Subcutaneous adipose tissue (tissue), 4 donors: ENCODE data around the gene MPL. TPM values are rescaled to one million over a fixed set of nuclear protein-coding genes. Genes with fewer than 3 reads are reported as not detected.

ENCODE experiments used
- total RNA-seq, 4 donors: library from RNA; depleted of rRNA; stranded (reverse); fragments of >200 nt; gene quantifications; one replicate each; pipeline ENCODE4 v1.1.0, GENCODE V29; 2016
- TF ChIP-seq, protein P1 (sequence below): fragments of 450-650 bp; IDR thresholded peaks from one replicate; pipeline ENCODE4 v1.5.1; 2016; ENCODE audit warnings: low read depth, mild to moderate bottlenecking, control low read depth, antibody characterized with exemption, moderate library complexity

Gene MPL
- total RNA-seq, 4 donors from 2014 or later, result 0.38 TPM; not detected in 3

DNA sequence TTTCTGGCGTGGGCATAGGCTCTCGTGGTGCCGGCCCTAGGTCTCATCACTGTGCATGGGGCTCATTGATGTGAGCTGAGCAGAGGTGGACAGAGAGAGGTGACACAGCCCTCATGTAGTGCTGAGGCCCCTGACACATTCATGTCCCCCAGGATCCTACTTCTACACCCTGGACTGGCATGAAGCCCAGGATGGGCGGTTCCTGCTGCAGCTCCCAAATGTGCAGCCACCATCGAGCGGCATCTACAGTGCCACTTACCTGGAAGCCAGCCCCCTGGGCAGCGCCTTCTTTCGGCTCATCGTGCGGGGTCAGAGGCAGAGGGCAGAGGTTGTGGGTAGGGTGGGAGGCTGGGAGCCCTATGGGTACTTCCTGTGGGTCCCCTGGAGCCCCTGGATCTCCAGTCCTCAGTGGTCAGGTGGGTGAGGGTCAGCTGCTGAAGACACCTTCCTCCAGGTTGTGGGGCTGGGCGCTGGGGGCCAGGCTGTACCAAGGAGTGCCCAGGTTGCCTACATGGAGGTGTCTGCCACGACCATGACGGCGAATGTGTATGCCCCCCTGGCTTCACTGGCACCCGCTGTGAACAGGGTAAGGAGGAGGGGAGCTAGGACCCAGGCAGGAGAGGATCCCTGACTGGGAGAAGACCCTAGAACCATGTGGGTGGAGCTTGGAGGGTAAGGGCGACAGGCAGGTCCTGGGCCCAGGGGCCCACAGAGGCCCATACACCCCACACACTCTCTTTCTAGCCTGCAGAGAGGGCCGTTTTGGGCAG lies 30.7 kb upstream of the MPL start:
- TF ChIP-seq, protein P1, sequence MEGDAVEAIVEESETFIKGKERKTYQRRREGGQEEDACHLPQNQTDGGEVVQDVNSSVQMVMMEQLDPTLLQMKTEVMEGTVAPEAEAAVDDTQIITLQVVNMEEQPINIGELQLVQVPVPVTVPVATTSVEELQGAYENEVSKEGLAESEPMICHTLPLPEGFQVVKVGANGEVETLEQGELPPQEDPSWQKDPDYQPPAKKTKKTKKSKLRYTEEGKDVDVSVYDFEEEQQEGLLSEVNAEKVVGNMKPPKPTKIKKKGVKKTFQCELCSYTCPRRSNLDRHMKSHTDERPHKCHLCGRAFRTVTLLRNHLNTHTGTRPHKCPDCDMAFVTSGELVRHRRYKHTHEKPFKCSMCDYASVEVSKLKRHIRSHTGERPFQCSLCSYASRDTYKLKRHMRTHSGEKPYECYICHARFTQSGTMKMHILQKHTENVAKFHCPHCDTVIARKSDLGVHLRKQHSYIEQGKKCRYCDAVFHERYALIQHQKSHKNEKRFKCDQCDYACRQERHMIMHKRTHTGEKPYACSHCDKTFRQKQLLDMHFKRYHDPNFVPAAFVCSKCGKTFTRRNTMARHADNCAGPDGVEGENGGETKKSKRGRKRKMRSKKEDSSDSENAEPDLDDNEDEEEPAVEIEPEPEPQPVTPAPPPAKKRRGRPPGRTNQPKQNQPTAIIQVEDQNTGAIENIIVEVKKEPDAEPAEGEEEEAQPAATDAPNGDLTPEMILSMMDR, result no peak

DNA sequence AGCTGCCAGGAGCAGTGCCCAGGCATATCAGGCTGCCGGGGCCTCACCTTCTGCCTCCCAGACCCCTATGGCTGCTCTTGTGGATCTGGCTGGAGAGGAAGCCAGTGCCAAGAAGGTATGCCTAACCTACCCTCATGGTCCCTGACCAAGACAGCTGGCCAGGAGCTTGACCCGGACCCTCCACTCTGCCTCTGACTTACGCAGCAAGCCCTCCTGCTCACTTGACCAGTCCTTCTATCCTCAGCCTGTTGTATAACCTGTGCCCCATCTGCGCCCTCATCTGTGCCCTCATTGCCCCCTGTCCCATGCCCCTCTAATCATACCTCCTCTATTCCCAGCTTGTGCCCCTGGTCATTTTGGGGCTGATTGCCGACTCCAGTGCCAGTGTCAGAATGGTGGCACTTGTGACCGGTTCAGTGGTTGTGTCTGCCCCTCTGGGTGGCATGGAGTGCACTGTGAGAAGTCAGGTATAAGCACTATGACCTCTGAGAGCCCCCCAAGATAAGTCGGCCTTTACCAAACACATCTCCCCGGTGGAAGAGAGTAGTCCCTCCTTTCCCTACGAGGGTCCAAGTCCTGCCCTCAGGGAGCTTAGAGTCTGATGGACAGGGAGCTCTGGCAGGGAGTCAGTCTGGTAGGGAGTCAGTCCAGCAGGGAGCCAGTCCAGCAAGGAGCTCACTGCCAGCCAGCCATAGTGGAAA lies 30.0 kb upstream of the MPL start:
- TF ChIP-seq, protein P1, result no peak

DNA sequence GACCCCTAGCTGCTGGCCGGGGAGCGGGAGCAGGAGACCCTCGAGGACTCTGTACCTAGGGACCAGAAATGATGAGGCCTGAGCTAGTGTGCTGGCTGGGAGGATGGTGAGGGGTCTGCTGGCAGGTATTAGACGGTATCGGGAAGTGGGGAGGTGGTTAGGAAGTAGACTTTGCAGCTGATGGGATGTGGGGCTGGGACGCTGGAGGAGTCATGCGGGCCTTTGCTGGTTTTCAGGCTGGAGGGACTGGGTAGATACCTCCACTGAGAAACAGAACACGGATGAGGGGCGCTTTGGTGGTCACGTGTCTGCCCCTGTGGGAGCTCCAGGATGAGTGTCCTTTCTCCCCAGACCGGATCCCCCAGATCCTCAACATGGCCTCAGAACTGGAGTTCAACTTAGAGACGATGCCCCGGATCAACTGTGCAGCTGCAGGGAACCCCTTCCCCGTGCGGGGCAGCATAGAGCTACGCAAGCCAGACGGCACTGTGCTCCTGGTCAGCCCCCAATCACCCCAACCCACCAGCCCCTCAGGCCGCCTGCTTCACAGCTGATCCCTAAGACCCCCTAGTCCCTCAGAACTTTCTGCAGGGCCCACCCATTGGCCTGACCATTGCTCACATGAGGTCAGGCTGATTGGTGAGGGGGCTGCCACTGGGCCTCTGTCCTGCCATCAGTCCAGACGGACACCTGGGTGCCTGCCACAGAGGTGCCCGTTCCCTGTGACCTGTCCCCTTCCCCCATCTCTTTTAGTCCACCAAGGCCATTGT lies 28.8 kb upstream of the MPL start:
- TF ChIP-seq, protein P1, result no peak

DNA sequence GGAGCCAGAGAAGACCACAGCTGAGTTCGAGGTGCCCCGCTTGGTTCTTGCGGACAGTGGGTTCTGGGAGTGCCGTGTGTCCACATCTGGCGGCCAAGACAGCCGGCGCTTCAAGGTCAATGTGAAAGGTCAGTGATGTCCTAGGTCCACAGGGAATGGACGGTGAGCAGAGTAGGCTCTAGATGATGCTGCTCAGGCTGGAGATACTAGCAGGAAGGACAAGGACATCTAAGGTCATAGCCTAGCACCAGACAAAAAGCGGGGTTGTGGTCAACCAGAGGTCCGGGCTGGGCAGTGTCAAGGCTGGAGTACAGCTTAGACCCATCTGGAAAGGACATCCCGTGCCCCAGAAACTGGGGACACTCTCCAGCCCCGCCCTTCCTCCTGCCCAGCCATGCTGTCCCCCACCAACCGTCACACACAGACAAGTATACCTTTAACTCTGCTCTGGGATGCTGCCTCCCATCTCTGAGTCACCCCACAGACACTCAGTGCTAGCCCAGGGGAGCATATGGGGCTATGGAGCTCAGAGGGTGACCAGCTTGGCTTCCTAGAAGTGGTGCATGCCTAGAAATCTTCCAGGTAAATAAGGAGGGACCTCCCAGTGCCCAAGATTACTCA lies 28.1 kb upstream of the MPL start:
- TF ChIP-seq, protein P1, result no peak

DNA sequence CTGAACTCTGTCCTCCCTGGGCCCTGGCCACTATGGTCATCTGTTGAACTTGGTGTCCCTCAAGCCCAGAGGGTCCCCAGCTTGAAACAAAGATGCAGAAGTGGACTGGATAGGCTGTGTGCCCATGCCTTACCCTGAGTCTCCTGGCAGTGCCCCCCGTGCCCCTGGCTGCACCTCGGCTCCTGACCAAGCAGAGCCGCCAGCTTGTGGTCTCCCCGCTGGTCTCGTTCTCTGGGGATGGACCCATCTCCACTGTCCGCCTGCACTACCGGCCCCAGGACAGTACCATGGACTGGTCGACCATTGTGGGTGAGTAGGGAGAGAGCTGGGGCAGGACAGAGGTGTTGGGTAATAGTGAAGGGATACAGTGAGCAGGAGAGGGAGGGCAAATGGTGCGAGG lies 26.1 kb upstream of the MPL start:
- TF ChIP-seq, protein P1, result no peak

DNA sequence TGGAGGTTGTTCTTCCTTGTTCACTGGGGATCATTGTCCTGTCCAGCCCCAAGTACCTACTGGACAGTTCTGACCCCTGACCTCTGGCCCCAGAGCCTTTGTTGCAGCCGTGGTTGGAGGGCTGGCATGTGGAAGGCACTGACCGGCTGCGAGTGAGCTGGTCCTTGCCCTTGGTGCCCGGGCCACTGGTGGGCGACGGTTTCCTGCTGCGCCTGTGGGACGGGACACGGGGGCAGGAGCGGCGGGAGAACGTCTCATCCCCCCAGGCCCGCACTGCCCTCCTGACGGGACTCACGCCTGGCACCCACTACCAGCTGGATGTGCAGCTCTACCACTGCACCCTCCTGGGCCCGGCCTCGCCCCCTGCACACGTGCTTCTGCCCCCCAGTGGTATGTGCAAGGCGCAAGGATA lies 25.4 kb upstream of the MPL start:
- TF ChIP-seq, protein P1, result no peak
